H1 (cell line): ENCODE data around the gene NBAS.

Source experiments
- BRCA1 ChIP-seq: IDR thresholded peaks from 2 replicates; pipeline ENCODE4 v1.6.1; 2012; ENCODE audit warnings: low read depth, low read length, improper control_type of control experiment
- EZH2 ChIP-seq: fragments of 200-600 bp; sonication (generic); IDR thresholded peaks from 2 replicates; pipeline ENCODE4 v1.7.1; 2012; ENCODE audit warnings: low read depth, mild to moderate bottlenecking, moderate library complexity, low read length, inconsistent platforms; ENCODE audit not compliant: severe bottlenecking
- GABPA ChIP-seq: IDR thresholded peaks from 2 replicates; pipeline ENCODE4 v1.6.1; 2011; ENCODE audit warnings: mild to moderate bottlenecking, low read length, moderate library complexity, borderline replicate concordance; ENCODE audit not compliant: insufficient read depth
- KDM1A ChIP-seq: fragments of 200-600, 300-600 bp; sonication (generic); IDR thresholded peaks from 2 replicates; pipeline ENCODE4 v1.7.1; 2016; ENCODE audit warnings: mild to moderate bottlenecking, low read length, borderline replicate concordance
- POLR2A ChIP-seq, 2 experiments: IDR thresholded peaks; 1 replicate in 1 of 2; 2 replicates in 1 of 2; pipeline ENCODE4 v1.6.1; 2011; ENCODE audit warnings: low read depth in 2 of 2, low read length in 2 of 2, mild to moderate bottlenecking in 2 of 2; ENCODE audit errors: control extremely low read depth in 1 of 2
- RAD21 ChIP-seq, 2 experiments: IDR thresholded peaks in 1 of 2; conservative IDR thresholded peaks in 1 of 2; 2 replicates each; pipeline ENCODE4 v1.6.1; 2011; ENCODE audit warnings: low read depth in 2 of 2, low read length in 2 of 2, improper control_type of control experiment in 1 of 2, inconsistent platforms in 1 of 2, mild to moderate bottlenecking in 1 of 2, moderate library complexity in 1 of 2
- SP2 ChIP-seq: IDR thresholded peaks from 2 replicates; pipeline ENCODE4 v1.6.1; 2012; ENCODE audit warnings: mild to moderate bottlenecking, low read length, inconsistent platforms
- TBP ChIP-seq: IDR thresholded peaks from 2 replicates; pipeline ENCODE4 v1.6.1; 2011; ENCODE audit warnings: low read depth, low read length, improper control_type of control experiment
- TF ChIP-seq, protein P1 (sequence below), 3 experiments: IDR thresholded peaks; 1 replicate in 2 of 3; 2 replicates in 1 of 3; pipeline versions ENCODE4 v1.5.1 to v1.6.1; 2011; ENCODE audit warnings: low read length in 3 of 3, mild to moderate bottlenecking in 3 of 3, inconsistent platforms in 2 of 3, low read depth in 1 of 3, moderate library complexity in 1 of 3; ENCODE audit not compliant: insufficient read depth in 1 of 3; ENCODE audit errors: control extremely low read depth in 1 of 3
- TF ChIP-seq, protein P2 (sequence below): IDR thresholded peaks from 2 replicates; pipeline ENCODE4 v1.6.1; 2012; ENCODE audit warnings: inconsistent platforms
- TF ChIP-seq, protein P3 (sequence below): fragments of 300-600 bp; sonication (generic); IDR thresholded peaks from 2 replicates; pipeline ENCODE4 v1.7.1; 2012; ENCODE audit warnings: low read length, moderate library complexity, mild to moderate bottlenecking, inconsistent platforms; ENCODE audit not compliant: insufficient replicate concordance

DNA sequence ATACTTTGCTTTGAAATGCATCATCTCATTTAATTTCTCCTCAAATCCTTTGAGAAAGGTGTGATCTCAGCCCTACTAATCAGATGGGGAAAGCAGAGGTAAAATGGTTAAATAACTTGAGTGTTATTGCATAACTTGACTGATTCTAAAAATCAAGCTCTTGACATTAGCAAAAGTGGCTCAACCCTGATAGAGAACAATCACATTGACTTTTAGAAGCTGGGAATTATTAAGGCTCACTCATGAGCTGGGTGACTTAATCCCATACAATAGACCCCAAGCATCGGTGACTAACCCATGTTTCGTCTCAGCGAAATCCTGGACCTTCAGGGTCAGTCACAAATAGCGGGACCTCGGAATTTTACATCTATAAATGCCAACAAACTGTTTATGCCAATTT lies 378.9 kb downstream of the NBAS start:
- TF ChIP-seq, protein P1, sequence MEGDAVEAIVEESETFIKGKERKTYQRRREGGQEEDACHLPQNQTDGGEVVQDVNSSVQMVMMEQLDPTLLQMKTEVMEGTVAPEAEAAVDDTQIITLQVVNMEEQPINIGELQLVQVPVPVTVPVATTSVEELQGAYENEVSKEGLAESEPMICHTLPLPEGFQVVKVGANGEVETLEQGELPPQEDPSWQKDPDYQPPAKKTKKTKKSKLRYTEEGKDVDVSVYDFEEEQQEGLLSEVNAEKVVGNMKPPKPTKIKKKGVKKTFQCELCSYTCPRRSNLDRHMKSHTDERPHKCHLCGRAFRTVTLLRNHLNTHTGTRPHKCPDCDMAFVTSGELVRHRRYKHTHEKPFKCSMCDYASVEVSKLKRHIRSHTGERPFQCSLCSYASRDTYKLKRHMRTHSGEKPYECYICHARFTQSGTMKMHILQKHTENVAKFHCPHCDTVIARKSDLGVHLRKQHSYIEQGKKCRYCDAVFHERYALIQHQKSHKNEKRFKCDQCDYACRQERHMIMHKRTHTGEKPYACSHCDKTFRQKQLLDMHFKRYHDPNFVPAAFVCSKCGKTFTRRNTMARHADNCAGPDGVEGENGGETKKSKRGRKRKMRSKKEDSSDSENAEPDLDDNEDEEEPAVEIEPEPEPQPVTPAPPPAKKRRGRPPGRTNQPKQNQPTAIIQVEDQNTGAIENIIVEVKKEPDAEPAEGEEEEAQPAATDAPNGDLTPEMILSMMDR (IDR thresholded peaks at IDR 0.05; ENCODE audit: control extremely low read depth in 1 of 3, insufficient read depth in 1 of 3, low read depth in 1 of 3, low read length in 3 of 3): no peak
- no peak for TF ChIP-seq SP2
- TF ChIP-seq, protein P2, sequence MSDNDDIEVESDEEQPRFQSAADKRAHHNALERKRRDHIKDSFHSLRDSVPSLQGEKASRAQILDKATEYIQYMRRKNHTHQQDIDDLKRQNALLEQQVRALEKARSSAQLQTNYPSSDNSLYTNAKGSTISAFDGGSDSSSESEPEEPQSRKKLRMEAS: no peak
- no peak for TF ChIP-seq GABPA
- TF ChIP-seq KDM1A: no peak
- TF ChIP-seq, protein P3, sequence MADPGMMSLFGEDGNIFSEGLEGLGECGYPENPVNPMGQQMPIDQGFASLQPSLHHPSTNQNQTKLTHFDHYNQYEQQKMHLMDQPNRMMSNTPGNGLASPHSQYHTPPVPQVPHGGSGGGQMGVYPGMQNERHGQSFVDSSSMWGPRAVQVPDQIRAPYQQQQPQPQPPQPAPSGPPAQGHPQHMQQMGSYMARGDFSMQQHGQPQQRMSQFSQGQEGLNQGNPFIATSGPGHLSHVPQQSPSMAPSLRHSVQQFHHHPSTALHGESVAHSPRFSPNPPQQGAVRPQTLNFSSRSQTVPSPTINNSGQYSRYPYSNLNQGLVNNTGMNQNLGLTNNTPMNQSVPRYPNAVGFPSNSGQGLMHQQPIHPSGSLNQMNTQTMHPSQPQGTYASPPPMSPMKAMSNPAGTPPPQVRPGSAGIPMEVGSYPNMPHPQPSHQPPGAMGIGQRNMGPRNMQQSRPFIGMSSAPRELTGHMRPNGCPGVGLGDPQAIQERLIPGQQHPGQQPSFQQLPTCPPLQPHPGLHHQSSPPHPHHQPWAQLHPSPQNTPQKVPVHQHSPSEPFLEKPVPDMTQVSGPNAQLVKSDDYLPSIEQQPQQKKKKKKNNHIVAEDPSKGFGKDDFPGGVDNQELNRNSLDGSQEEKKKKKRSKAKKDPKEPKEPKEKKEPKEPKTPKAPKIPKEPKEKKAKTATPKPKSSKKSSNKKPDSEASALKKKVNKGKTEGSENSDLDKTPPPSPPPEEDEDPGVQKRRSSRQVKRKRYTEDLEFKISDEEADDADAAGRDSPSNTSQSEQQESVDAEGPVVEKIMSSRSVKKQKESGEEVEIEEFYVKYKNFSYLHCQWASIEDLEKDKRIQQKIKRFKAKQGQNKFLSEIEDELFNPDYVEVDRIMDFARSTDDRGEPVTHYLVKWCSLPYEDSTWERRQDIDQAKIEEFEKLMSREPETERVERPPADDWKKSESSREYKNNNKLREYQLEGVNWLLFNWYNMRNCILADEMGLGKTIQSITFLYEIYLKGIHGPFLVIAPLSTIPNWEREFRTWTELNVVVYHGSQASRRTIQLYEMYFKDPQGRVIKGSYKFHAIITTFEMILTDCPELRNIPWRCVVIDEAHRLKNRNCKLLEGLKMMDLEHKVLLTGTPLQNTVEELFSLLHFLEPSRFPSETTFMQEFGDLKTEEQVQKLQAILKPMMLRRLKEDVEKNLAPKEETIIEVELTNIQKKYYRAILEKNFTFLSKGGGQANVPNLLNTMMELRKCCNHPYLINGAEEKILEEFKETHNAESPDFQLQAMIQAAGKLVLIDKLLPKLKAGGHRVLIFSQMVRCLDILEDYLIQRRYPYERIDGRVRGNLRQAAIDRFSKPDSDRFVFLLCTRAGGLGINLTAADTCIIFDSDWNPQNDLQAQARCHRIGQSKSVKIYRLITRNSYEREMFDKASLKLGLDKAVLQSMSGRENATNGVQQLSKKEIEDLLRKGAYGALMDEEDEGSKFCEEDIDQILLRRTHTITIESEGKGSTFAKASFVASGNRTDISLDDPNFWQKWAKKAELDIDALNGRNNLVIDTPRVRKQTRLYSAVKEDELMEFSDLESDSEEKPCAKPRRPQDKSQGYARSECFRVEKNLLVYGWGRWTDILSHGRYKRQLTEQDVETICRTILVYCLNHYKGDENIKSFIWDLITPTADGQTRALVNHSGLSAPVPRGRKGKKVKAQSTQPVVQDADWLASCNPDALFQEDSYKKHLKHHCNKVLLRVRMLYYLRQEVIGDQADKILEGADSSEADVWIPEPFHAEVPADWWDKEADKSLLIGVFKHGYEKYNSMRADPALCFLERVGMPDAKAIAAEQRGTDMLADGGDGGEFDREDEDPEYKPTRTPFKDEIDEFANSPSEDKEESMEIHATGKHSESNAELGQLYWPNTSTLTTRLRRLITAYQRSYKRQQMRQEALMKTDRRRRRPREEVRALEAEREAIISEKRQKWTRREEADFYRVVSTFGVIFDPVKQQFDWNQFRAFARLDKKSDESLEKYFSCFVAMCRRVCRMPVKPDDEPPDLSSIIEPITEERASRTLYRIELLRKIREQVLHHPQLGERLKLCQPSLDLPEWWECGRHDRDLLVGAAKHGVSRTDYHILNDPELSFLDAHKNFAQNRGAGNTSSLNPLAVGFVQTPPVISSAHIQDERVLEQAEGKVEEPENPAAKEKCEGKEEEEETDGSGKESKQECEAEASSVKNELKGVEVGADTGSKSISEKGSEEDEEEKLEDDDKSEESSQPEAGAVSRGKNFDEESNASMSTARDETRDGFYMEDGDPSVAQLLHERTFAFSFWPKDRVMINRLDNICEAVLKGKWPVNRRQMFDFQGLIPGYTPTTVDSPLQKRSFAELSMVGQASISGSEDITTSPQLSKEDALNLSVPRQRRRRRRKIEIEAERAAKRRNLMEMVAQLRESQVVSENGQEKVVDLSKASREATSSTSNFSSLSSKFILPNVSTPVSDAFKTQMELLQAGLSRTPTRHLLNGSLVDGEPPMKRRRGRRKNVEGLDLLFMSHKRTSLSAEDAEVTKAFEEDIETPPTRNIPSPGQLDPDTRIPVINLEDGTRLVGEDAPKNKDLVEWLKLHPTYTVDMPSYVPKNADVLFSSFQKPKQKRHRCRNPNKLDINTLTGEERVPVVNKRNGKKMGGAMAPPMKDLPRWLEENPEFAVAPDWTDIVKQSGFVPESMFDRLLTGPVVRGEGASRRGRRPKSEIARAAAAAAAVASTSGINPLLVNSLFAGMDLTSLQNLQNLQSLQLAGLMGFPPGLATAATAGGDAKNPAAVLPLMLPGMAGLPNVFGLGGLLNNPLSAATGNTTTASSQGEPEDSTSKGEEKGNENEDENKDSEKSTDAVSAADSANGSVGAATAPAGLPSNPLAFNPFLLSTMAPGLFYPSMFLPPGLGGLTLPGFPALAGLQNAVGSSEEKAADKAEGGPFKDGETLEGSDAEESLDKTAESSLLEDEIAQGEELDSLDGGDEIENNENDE: no peak
- no peak for TF ChIP-seq POLR2A (IDR thresholded peaks at IDR 0.05; ENCODE audit: control extremely low read depth in 1 of 2, low read depth in 2 of 2, low read length in 2 of 2)
- TF ChIP-seq RAD21 (IDR thresholded peaks at IDR 0.05 in 1 of 2, conservative IDR thresholded peaks at IDR 0.05 in 1 of 2; ENCODE audit: low read depth in 2 of 2, low read length in 2 of 2): no peak
- no peak for TF ChIP-seq TBP
- TF ChIP-seq BRCA1: no peak
- TF ChIP-seq EZH2: no peak
